ENCODE data around the gene ADGRA1.

Gene ADGRA1

GRCh38 chr10:133167693-133168616 lies 80.2 kb downstream of the ADGRA1 start:
- H3K4me2 ChIP-seq (ENCODE audit: insufficient read depth, low read length): no peak overlapping the region
- ATAC-seq (ENCODE audit: insufficient read depth, low read depth): no peak
- no peaks in the 10 kb centered on the region for H3K4me1 ChIP-seq (ENCODE audit: insufficient read depth, low read length)
- no peak for TF ChIP-seq CTCF (IDR thresholded peaks at IDR 0.05; ENCODE audit: borderline replicate concordance, extremely low read depth, low read length, poor library complexity, severe bottlenecking)
- no peaks in the 10 kb centered on the region for H3K79me2 ChIP-seq (ENCODE audit: insufficient read depth, low read length)
- H3K36me3 ChIP-seq (ENCODE audit: insufficient read depth, low read length): no peaks in the 10 kb centered on the region
- DNase-seq: no peak
- H4K20me1 ChIP-seq (ENCODE audit: insufficient read depth, low read length): peaks cover 4% of the 10 kb centered on the region; the same call in 1 of the 2 replicates
- no peak overlapping the region for H3K4me3 ChIP-seq (ENCODE audit: low read depth in 1 of 2, low read length in 2 of 2)
- H3K27ac ChIP-seq (ENCODE audit: low read length): no peak overlapping the region
- no peak overlapping the region for H3K9ac ChIP-seq (ENCODE audit: low read depth, low read length)
- no peaks in the 10 kb centered on the region for H3K9me3 ChIP-seq (ENCODE audit: insufficient read depth, low read length, severe bottlenecking)
- H3K27me3 ChIP-seq (ENCODE audit: insufficient read depth, low read length, poor library complexity): no peaks in the 10 kb centered on the region
- no peak overlapping the region for H2AFZ ChIP-seq (ENCODE audit: low read depth, low read length)

DNA sequence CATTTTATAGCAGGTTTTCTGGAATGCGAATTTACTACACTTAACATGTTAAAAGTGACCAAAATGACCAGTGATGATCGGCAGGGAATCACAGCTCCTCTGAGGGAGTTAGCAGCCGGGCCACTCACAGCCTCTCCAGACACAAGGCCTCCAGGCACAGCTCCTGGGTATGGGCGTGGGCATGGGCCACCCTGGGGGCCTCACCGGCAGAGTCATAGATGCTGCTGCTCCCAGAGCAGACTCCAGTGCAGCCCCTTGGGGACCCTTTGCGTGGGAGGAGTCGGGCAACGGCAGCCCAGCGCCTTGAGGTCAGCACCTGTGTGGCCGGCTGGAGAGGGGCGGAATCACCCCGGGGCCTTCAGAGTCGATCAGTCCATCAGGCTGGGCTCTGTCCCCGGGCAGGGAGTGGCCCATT lies 80.9 kb downstream of the ADGRA1 start:
- Histone ChIP-seq H3K4me2 (ENCODE audit: insufficient read depth, low read length) (no peak overlapping the region), H3K36me3 (ENCODE audit: insufficient read depth, low read length) (no peaks in the 10 kb centered on the region), H2AFZ (ENCODE audit: low read depth, low read length) (no peak overlapping the region), H3K27me3 (ENCODE audit: insufficient read depth, low read length, poor library complexity) (no peaks in the 10 kb centered on the region), H4K20me1 (ENCODE audit: insufficient read depth, low read length) (peaks cover 4% of the 10 kb centered on the region; the same call in 1 of the 2 replicates), H3K4me3 (ENCODE audit: low read depth in 1 of 2, low read length in 2 of 2) (no peak overlapping the region), H3K9me3 (ENCODE audit: insufficient read depth, low read length, severe bottlenecking) (no peaks in the 10 kb centered on the region), H3K79me2 (ENCODE audit: insufficient read depth, low read length) (no peaks in the 10 kb centered on the region), H3K9ac (ENCODE audit: low read depth, low read length) (no peak overlapping the region), H3K4me1 (ENCODE audit: insufficient read depth, low read length) (no peaks in the 10 kb centered on the region), H3K27ac (ENCODE audit: low read length) (no peak overlapping the region)
- no peak for TF ChIP-seq EZH2 (IDR thresholded peaks at IDR 0.05; ENCODE audit: borderline replicate concordance, low read depth, low read length, severe bottlenecking)
- no peak for TF ChIP-seq CTCF (IDR thresholded peaks at IDR 0.05; ENCODE audit: borderline replicate concordance, extremely low read depth, low read length, poor library complexity, severe bottlenecking)
- DNase-seq: no peak
- ATAC-seq (ENCODE audit: insufficient read depth, low read depth): no peak

DNA sequence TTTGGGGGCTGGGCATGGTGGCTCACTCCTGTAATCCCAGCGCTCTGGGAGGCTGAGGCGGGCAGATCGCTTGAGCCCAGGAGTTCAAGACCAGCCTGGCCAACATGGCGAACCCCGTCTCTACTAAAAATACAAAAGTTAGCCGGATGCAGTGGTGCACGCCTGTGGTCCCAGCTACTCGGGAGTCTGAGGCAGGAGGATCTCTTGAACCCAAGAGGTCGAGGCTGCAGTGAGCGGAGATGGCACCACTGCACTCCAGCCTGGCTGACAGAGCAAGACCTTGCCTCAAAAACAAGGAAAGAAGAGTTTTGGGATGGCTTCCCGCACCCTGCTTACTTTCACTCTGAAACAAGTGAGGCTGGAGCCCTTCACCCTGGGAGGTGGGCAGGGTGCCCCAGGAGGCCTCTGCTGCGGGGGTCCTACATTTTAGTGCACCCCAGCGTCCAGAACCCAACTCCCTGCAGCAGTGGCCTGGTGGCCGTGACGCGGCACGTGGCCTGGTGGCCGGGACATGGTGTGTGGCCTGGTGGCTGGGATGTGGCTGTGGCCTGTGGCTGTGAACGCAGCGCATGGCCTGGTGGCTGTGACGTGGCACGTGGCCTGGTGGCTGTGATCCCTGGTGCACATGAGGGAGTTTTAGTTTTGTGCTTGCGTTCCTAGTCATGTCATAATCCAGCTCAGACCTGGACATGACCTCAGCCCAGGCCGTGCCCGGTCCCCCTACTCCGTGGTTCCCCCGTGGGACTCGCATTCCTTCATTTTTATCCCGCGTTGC lies 81.6 kb downstream of the ADGRA1 start:
- Histone ChIP-seq H3K9me3 (ENCODE audit: insufficient read depth, low read length, severe bottlenecking) (no peaks in the 10 kb centered on the region), H3K79me2 (ENCODE audit: insufficient read depth, low read length) (no peaks in the 10 kb centered on the region), H3K4me3 (ENCODE audit: low read depth in 1 of 2, low read length in 2 of 2) (no peak overlapping the region), H3K27me3 (ENCODE audit: insufficient read depth, low read length, poor library complexity) (no peaks in the 10 kb centered on the region), H3K4me2 (ENCODE audit: insufficient read depth, low read length) (no peak overlapping the region), H3K36me3 (ENCODE audit: insufficient read depth, low read length) (no peaks in the 10 kb centered on the region), H3K9ac (ENCODE audit: low read depth, low read length) (no peak overlapping the region), H2AFZ (ENCODE audit: low read depth, low read length) (no peak overlapping the region), H4K20me1 (ENCODE audit: insufficient read depth, low read length) (peaks cover 4% of the 10 kb centered on the region; the same call in 1 of the 2 replicates), H3K27ac (ENCODE audit: low read length) (no peak overlapping the region), H3K4me1 (ENCODE audit: insufficient read depth, low read length) (no peaks in the 10 kb centered on the region)
- ATAC-seq (ENCODE audit: insufficient read depth, low read depth) (no peak), DNase-seq (no peak)
- no peak for TF ChIP-seq CTCF (IDR thresholded peaks at IDR 0.05; ENCODE audit: borderline replicate concordance, extremely low read depth, low read length, poor library complexity, severe bottlenecking)
- TF ChIP-seq EZH2 (IDR thresholded peaks at IDR 0.05; ENCODE audit: borderline replicate concordance, low read depth, low read length, severe bottlenecking): no peak

Measured in DND-41 (cell line).